ENCODE measurements around the gene GJB5.
A peak's percentile ranks its signal among the peaks of the same experiment; 100 is the strongest.
"Not testable (repeated sequence)": the region's sequence is repeated elsewhere in the genome, so short reads cannot be mapped to it uniquely, and the experiment has no call there.

Gene GJB5

DNA sequence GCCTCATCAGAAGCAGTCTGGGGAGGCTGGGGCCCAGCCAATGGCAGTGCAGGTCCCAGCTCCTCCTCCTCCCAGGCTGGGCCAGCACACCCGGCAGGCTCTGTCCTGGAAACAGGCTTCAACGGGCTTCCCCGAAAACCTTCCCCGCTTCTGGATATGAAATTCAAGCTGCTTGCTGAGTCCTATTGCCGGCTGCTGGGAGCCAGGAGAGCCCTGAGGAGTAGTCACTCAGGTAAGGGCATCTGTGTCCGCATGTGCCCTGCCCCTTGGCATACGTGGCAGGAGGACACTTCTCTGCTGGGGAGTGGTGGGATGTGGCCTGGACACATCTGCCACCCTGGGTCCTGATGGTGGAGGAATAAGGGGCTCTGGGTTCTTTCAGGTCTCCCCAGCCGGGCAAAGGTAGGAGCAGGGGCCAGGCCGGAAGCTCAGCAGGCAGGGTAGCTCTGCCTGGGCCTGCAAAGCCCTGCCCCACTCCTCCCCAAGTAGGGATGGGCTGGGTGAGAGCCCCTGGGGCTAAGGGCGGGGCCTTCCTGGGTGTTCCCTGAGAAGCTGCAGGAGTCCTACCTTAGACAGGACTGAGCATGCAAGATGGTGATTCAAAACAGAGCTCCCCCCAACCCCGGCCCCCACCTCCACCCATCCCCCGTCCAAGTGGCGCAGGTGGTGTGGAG lies at the start of gene GJB5:
GJB5 (plus strand) TSS at position 84 of the 674 bp plus-strand sequence. CDS start 2,284 bp downstream, outside the sequence.
- no peak for DNase-seq (ENCODE audit: low spot score)

DNA sequence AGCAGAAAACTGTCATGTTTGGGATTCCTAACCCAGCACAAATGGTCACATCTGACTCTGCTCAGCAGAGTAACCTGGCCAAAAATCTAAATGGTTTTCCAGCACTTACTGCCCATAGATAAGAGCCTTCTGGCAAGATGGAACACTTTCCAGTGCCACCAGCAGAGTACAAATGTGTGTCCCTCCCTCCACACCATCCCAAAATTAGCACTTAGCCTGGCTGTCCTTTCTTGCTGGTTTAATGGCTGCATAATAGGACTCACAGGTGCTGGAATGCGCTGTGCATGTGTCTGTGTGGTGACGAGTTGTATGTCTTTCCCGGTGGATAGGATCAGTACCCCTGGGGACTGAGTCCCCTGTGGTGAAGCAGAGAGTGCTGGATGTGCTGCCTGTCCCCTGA lies 49.8 kb upstream of the GJB5 start:
- no peak for DNase-seq (ENCODE audit: low spot score)

DNA sequence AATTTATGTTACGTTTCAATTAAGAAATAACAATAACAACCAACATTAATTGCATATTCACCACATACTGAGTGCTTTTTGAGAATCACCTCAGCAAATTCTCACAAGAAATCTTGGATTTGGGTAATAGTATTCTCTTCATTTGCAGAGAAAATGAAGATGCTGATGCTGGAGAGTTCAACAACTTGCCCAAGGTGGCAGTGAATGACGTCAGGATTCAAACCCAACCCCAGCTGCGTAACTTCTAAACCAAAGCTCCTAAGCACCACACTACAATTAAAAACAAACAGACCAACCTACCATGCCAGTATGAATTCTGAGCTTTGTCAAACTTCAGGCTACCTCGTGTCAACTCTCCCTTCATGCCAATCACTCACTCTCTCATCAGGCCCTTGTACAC lies 46.7 kb upstream of the GJB5 start:
- no peak for DNase-seq (ENCODE audit: low spot score)

DNA sequence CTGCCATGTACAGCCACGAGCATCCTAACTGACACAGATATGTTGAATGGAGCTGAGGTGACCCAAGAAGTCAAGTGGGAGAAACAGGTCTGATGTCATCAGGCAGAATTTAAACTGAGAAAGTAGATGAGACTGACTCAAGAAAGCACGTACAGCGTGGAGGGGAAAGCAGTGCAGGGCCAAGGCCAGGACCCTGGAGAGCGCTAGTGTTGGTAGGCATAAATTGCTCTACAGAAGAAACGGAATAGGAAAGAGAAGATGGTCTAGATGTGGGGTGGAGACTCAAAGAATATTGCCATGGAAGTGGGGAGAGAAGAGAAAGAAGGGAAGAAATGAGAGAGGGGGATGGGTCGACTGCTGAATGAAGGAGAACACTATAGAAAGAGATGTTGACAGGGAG lies 45.3 kb upstream of the GJB5 start:
- DNase-seq (ENCODE audit: low spot score) = no peak

DNA sequence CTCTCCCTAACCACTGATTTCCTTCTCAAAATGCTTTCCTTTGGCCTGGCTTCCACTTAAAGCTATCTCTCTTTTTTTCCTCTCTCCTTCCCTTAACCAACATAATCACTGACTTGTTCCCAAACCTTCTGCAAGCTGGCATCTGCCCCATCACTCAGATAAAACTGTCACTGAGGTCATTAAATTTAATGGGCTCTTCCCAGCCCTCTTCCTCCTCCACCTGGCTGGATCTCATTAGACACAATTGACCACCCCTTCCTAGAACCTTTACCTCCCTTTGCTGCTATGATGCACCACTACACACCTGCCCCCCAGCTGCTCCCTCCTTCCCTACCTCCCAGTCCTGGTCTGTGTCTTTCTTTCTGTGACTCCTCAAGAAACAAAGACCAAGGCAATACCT lies 44.0 kb upstream of the GJB5 start:
- no peak for DNase-seq (ENCODE audit: low spot score)

DNA sequence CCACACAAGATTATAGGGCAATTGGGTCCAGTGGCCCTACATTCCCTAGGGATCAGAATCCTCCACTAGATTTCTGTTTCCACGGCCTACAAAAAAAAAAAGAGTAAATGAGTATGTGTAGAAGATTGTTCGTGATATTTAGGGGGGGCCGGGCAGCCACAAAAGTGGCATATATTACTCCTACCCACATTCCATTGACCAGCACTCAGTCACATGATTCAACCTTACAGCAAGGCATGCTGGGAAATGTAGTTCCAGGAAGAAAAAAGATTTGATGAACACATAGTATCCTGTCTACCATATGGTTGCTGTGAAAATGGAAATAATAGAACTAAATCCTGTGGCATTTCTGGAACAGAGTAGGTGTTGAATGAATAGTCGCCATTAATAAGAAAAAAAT lies 43.4 kb upstream of the GJB5 start:
- no peak for DNase-seq (ENCODE audit: low spot score)

DNA sequence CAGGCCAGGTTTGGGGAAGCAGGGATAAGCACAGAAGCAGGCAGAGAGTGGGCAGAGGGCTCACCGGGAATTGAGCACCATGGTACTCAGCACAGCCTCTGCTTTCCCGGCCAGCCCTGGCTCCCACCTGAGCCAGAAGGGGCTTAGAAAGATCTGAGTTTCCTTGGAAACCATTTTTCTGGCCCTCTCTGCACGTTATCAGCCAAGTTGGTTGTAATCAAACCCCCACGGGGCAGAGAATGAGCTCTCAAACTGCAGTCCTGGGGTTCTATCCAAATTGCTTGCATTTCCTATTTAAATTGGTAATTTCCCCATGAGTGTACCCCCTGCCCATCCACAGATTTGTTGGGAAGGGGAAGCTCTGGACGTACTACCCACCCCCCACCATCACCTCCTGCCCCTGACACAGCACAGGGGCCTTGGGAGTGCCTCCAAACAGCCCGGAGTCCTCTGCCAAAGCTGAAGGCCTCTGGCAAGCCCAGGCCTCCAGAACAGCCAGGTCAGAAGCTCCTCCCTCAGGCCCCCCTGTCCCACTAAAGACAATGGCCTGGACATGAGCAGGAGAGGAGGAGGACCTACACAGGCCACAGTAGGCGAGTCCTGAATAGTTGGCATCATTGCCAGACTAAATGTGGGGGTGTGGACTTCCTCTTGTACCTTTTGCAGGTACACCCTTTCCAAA lies 42.7 kb upstream of the GJB5 start:
- DNase-seq (ENCODE audit: low spot score) = no peak

DNA sequence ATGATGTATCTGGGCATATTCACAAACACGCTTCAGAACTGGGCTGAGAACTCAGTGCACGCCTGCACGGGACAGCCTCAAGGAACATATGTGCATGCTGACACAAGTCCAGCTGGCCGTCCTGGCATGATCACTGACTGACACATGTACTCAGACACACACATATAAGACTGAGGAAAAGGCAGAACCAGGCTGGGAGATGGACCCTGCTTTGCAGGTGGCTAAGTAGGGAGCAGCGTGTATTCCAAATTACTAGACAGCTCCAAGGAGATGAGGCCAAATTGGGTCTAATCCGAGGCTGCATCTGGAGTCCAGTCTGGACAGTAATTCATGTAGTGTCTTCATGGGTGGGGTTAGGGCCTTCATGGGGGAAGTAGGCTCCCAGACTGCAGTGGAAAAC lies 41.4 kb upstream of the GJB5 start:
- DNase-seq (ENCODE audit: low spot score) = no peak

DNA sequence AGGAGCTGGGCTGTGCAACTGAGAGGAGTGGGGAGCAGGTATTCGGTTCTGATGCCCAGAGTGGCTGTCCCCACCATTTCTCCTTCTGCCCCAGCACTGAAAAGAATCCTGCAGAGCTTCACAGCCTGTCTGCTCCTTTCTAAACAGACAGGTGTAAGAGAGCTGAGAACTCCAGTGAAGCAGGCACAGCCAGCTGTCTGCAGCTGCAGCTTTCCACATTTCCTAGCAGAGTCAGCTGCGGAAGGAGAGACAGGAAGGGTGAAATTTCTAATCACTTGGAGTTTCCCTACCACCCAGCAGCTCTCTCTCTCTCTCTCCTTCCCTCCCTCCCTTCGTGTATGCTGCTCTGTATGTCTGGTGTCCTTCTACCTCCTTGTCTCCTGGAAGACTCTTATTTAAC lies 40.5 kb upstream of the GJB5 start:
- DNase-seq (ENCODE audit: low spot score) = no peak

DNA sequence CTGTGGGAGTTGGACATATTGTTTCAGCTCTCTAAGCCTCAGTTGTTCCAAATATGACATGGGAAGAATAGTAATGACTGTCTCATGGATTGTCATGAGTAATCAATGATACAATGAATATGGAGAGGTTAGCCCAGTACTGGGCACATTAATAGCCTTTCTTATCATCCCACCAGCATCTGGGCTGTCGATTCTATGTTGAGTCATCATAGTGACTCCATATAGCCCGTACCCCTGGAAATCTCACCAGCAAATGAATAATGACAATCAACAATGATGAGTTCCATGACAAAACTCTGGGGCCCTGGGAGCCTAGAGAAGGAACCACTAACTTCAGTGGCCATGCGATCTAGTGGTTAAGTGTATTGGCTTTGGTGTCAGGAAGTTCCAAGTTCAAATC lies 39.7 kb upstream of the GJB5 start:
- DNase-seq (ENCODE audit: low spot score) = no peak

DNA sequence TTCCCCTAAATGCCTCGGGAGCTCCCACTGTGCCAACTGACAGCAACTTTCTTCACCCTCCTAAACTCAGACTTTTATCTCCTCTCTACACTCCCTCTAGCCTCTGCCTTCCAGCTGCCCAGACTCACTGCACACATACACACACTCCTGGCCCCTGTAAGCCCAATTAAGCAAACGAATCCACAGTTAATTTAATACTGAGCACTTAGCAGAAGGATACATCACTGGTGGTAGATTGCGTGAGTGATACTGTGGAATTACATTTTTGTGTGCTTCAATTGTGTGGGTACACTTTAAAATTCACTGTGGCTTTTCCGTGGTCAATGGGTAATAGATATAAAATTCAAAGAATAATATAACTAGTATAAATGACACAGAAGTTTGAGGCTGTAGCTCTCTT lies 33.6 kb upstream of the GJB5 start:
- DNase-seq (ENCODE audit: low spot score) = no peak

DNA sequence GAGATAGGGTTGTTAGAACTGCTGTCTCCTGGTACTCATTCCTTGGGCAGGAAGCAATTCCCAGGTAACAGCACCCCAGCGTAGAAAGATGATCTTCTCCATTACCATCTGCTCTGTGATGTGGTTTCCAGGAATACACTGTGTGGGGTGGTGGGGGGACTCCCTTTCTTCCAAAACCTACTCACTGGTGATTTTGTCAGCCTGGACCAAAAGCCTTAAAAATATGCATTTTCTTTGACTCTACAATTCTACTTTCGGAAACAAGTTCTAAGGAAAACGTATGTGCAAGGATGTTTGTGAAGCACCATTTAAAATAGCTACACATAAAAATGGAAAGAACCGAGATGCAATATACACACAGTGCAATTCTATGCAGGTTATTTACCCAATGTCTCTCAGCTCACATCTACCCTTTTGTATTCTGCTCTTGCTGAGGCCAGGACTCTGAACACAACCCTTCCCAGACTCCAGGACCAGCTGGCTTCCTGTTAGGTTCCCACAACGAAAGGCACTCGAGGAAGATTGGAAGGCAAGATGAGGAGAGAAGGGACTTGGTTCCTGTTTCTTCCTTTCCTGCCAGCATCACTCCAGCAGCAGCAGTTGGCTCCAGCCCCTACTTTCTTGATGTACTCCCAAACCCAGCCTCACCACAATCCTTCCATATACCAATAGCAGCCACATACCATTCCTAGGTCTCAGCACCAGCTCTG lies 33.0 kb upstream of the GJB5 start:
- no peak for DNase-seq (ENCODE audit: low spot score)

DNA sequence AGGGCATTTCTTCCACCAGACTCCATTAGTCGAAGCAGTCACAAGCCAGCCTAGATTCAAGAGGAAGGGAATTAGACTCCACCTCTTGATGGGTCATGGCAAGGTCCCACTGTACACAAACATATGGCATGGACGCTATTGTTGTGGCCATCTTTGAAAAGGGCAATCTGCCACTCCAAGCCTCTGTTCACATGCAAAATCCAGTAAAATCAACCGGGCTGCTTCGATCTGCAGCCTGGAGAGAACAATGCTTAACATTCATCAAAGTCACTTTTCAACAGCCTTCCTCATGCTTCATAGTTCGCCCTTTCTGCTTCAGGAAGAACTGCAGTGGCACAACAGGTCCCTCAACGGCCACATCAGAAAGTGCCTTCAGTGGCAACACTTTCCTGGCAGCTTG lies 28.0 kb upstream of the GJB5 start:
- DNase-seq (ENCODE audit: low spot score) = no peak

DNA sequence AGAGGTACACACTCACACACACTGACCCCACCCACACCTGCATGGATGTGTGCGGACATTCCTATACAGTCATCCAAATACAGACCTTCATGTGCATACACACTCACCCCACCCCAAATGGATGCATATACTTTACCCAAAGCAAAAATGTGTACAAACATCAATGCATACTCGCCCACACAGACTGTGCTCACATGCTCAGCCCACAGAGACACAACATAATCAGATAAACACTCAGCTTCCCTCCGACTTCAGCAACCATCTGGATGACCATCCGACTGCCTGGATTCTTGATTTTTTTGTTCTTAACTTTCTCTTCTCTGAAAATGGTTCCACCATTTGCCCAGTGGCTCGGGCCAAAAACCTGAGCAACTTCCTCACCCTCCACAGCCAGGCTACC lies 24.4 kb upstream of the GJB5 start:
- DNase-seq (ENCODE audit: low spot score) = no peak

DNA sequence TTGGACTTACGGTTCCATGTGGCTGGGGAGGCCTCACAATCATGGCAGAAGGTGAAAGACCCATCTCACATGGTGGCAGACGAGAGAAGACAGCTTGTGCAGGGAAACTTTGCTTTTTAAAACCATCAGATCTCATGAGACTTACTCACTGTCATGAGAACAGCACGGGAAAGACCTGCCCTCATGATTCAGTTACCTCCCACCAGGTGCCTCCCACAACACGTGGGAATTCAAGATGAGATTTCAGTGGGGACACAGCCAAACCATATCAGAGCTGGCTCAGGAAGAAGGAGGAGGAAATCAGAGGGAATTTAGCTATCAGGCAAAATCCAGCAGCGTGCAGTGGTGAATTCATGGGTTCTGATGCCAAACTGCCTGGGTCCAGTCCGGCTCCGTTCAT lies 22.0 kb upstream of the GJB5 start:
- DNase-seq (ENCODE audit: low spot score) = not testable (repeated sequence)

DNA sequence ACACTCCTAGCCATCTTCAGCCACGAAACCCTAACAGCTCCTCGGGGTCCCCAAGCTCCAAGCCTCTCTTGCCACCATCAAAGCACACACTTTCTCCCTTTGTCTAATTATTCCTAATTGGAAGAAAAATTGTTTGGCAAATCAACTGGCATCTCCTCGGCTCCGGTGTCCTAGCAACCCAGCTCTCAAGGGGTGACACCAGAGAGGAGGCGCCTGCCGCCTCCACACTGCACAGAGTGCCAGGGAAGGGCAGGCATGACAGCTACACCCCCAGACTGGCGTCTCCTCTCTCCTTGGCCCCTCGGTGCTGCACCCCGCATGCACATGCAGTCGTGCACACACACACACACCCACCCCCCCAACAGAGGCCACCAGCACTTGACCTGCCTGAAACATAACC lies 18.2 kb upstream of the GJB5 start:
- no peak for DNase-seq (ENCODE audit: low spot score)

DNA sequence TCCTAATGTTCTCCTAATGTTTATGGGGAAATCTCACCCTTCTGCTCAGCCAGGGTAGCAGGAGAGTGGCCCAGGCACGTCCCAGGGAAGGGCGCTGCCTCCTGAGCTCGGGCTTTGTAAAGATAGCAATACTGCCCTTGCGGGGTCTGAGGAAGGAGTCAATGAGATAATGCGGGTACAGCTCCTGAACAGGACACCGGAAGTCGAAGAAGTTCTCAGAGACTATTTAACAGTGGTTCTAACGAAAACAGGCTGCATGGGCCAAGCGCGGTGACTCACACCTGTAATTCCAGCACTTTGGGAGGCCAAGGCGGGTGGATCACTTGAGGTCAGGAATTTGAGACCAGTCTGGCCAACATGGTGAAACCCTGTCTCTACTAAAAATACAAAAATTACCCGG lies 17.6 kb upstream of the GJB5 start:
- DNase-seq (ENCODE audit: low spot score) = not testable (repeated sequence)

DNA sequence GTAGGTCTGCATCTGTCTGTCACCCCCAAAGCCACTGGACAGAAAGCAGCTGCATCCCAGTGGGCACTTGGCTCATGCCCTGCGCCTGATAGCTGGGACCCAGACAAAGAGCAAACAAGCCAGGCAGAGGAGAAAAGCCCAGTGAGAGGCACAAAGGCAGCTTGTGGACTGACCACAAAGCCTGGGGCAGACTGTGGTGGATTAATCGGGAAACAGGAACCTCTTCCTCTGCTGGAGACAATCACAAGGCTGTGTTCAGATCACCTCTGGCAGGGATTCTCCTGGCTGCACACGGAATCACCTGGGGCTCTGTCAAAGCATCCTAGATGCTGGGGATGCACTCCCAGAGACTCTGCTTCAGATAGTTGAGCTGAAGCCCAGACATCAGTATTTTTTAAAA lies 15.2 kb upstream of the GJB5 start:
- DNase-seq (ENCODE audit: low spot score) = no peak

DNA sequence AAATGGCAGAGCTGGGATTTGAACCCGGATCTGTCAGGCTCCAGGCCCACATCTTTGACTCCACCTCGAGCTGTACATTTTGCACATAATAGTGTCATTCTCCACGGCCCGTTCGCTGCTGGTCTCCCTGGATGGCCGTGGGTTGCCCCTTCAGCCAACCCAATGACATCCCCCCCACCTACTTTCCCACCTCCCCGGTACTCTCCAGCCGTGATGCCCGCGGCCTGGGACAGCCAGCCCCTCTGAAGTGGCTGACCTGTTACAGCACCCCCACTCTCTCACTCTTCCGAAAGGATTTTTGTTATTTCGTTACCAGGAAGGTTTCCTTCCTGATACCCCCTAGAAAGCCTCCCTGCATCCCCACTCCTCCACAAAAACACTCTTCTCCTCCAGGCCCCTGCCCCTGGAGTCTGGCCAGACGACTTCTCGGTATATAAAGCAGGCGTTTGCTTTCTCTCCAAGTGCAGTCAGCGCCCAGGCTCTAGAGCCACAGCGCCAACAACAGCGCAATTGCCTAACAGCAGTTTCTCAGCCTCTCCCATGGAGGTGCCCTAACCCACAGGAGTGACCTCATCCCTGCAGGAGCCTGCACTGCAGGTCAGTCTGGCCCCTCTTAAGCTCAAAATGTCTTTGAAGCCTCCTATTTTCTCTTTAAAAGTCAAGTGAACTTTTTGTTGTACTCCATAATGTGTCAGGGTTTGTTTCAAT lies 14.5 kb upstream of the GJB5 start:
- peak; percentile 73 for DNase-seq (ENCODE audit: low spot score)

DNA sequence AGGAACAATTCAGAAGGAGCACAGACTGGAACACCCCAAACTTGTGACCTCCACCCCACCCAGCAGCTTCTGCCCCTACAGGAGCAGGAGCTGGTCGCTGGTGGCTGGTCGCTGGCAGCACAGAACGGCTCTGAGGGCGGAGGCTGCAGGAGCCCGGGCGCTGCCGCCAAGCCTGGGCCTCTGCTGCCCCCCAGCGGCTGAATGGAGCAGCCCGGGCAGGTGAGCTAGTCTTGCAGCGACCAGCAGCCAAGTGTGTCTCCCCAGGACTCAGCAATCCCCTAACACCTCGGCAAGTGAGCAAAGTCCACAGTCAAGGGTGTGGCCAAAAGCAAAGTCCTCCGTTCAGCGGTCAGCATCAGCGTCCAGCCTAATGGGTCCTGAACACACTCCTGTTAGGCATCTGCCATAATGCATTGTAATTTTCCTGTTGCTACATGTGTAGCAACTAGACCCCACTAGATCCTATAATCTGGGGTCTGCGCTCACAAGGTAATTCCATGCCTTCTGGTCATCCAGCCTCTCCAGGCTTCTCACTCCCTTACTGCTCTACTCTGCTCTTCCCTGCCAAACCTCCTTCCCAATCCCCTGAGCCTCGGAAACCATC lies 12.1 kb upstream of the GJB5 start:
- peak; percentile 91 for DNase-seq (ENCODE audit: low spot score)

DNA sequence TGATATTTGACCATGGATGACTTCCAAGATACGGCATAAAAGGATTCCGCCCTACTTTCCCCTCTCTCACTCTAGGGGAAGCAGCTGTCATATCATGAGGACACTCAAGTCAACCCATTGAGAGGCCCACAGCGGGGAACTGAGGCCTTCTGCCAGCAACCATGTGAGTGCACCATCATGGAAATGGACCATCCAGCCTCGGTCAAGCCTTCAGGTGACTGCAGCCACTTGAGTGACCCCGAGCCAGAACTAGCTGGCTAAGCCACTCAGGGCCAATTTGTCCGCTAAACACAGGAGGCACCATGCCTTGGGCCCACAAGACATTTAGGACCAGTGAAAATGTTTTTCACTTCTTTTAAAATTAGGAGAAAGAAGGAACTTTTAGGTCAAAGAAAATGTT lies 11.1 kb upstream of the GJB5 start:
- no peak for DNase-seq (ENCODE audit: low spot score)

DNA sequence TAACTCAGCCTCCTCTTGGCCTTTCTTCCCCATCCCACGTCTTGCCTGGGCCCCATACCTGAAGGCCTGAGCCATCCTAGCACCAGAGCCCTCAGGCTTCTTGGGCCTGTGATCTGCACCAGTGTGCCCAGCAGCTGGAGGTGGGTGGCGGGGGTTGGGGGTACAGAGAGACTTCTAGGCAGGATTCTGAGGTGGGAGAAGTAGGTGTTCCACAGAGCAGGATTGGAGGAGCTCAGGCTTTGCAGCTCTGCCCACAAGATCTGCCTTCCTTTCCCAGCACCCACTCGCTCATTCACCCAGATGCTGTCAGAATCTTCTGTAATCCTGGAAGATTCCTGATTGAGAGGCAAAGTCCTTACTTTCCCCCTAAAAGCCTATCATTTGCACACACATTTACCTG lies 10.0 kb upstream of the GJB5 start:
- DNase-seq (ENCODE audit: low spot score) = no peak

All from ecto neural progenitor cell (in vitro differentiated cells).